ENCODE data around the gene STIM1. TPM values are rescaled to one million over a fixed set of nuclear protein-coding genes. Genes with fewer than 3 reads are reported as not detected.

The STIM1 gene
- total RNA-seq, 2 experiments from 2014 or later = 111 to 113 TPM

GRCh38 chr11:4060182-4060923 lies 204.9 kb downstream of the STIM1 start:
- ChIA-PET POLR2A (interaction anchor here (1.5 kb wide), 1 partner anchor 206 kb away, joined by 7 read pairs; the partner anchor contains the start of gene STIM1), CTCF (interaction anchor here (0.6 to 2.5 kb wide), 6 partner anchors 13 to 219 kb away, joined by 3 to 18 read pairs (median 6); partner anchors contain the start of gene STIM1)
- Mint-ChIP-seq H3K4me3 (no peak overlapping the region), H3K36me3 (ENCODE audit: low read depth) (peaks cover 61% of the 10 kb centered on the region), H3K9me3 (no peaks in the 10 kb centered on the region), H3K4me1 (peaks cover 25% of the 10 kb centered on the region), H3K27ac (no peak overlapping the region), H3K27me3 (no peaks in the 10 kb centered on the region)
- no peak for DNase-seq

GRCh38 chr11:4061700-4062099 lies 206.2 kb downstream of the STIM1 start:
- no peaks in the 10 kb centered on the region for H3K9me3 Mint-ChIP-seq
- POLR2A ChIA-PET = interaction anchor here (1.5 kb wide), 1 partner anchor 207 kb away, joined by 7 read pairs; the partner anchor contains the start of gene STIM1
- CTCF ChIA-PET = interaction anchor here (2.3 to 2.5 kb wide), 3 partner anchors 11 to 213 kb away, joined by 9 to 18 read pairs (median 10); partner anchors contain the start of gene STIM1
- H3K4me3 Mint-ChIP-seq = no peak overlapping the region
- peaks cover 28% of the 10 kb centered on the region for H3K4me1 Mint-ChIP-seq
- H3K27ac Mint-ChIP-seq = no peak overlapping the region
- H3K36me3 Mint-ChIP-seq (ENCODE audit: low read depth) = peaks cover 62% of the 10 kb centered on the region
- no peak for DNase-seq
- no peaks in the 10 kb centered on the region for H3K27me3 Mint-ChIP-seq

- no peaks in the 10 kb centered on the region for H3K9me3 Mint-ChIP-seq
- ChIA-PET CTCF (interaction anchor here (2.9 to 13.4 kb wide), 2 partner anchors 9 to 216 kb away, joined by 20 to 554 read pairs; partner anchors contain the start of genes RHOG and STIM1), POLR2A (interaction anchor here (1.1 to 3.1 kb wide), 2 partner anchors 208 to 214 kb away, joined by 3 to 26 read pairs; partner anchors contain the start of gene STIM1)
- no peaks in the 10 kb centered on the region for H3K27me3 Mint-ChIP-seq
- H3K4me1 Mint-ChIP-seq = peaks cover 26% of the 10 kb centered on the region
- H3K36me3 Mint-ChIP-seq (ENCODE audit: low read depth) = peaks cover 59% of the 10 kb centered on the region
- DNase-seq = no peak
- H3K27ac Mint-ChIP-seq = no peak overlapping the region
- no peak overlapping the region for H3K4me3 Mint-ChIP-seq
Measured at GRCh38 chr11:4063348-4063747, 207.9 kb downstream of the STIM1 start.

- Mint-ChIP-seq H3K27ac (no peak overlapping the region), H3K27me3 (no peaks in the 10 kb centered on the region), H3K36me3 (ENCODE audit: low read depth) (peaks cover 50% of the 10 kb centered on the region), H3K4me3 (no peak overlapping the region), H3K4me1 (peaks cover 35% of the 10 kb centered on the region), H3K9me3 (no peaks in the 10 kb centered on the region)
- CTCF ChIA-PET = interaction anchor here (2.9 to 13.4 kb wide), 2 partner anchors 8 to 217 kb away, joined by 20 to 554 read pairs; partner anchors contain the start of genes RHOG and STIM1
- POLR2A ChIA-PET = interaction anchor here (0.7 to 3.1 kb wide), 4 partner anchors 116 to 223 kb away, joined by 3 to 26 read pairs (median 4); partner anchors contain the start of gene STIM1
- no peak for DNase-seq
Measured at GRCh38 chr11:4064278-4064955, 209.0 kb downstream of the STIM1 start.

- Mint-ChIP-seq H3K9me3 (no peaks in the 10 kb centered on the region), H3K4me3 (no peak overlapping the region), H3K36me3 (ENCODE audit: low read depth) (peaks cover 46% of the 10 kb centered on the region), H3K4me1 (peaks cover 39% of the 10 kb centered on the region), H3K27ac (no peak overlapping the region), H3K27me3 (no peaks in the 10 kb centered on the region)
- DNase-seq = no peak
- CTCF ChIA-PET = interaction anchor here (0.6 to 13.4 kb wide), 3 partner anchors 8 to 232 kb away, joined by 4 to 554 read pairs (median 20); partner anchors contain the start of genes RHOG and STIM1
- POLR2A ChIA-PET = interaction anchor here (0.9 to 3.1 kb wide), 3 partner anchors 210 to 227 kb away, joined by 3 to 26 read pairs (median 3); partner anchors contain the start of gene STIM1
Measured at GRCh38 chr11:4065086-4065485, 209.6 kb downstream of the STIM1 start.

- Mint-ChIP-seq H3K27ac (no peak overlapping the region), H3K27me3 (no peaks in the 10 kb centered on the region), H3K4me3 (no peak overlapping the region), H3K4me1 (peaks cover 41% of the 10 kb centered on the region), H3K9me3 (no peaks in the 10 kb centered on the region), H3K36me3 (ENCODE audit: low read depth) (peaks cover 46% of the 10 kb centered on the region)
- CTCF ChIA-PET = interaction anchor here (0.6 to 13.4 kb wide), 3 partner anchors 7 to 233 kb away, joined by 4 to 554 read pairs (median 20); partner anchors contain the start of genes RHOG and STIM1
- no peak for DNase-seq
- POLR2A ChIA-PET = interaction anchor here (0.9 to 3.1 kb wide), 4 partner anchors 206 to 228 kb away, joined by 3 to 26 read pairs (median 4); partner anchors contain the start of gene STIM1
Measured at GRCh38 chr11:4065601-4066377, 210.3 kb downstream of the STIM1 start.

- Mint-ChIP-seq H3K4me1 (peaks cover 43% of the 10 kb centered on the region), H3K4me3 (no peak overlapping the region), H3K9me3 (no peaks in the 10 kb centered on the region), H3K36me3 (ENCODE audit: low read depth) (peaks cover 40% of the 10 kb centered on the region), H3K27ac (no peak overlapping the region), H3K27me3 (no peaks in the 10 kb centered on the region)
- CTCF ChIA-PET = interaction anchor here (13.4 kb wide), 1 partner anchor 220 kb away, joined by 554 read pairs; the partner anchor contains the start of genes RHOG and STIM1
- no peak for DNase-seq
- POLR2A ChIA-PET = interaction anchor here (1.0 to 9.3 kb wide), 2 partner anchors 213 to 225 kb away, joined by 3 to 108 read pairs; partner anchors contain the start of gene STIM1
Measured at GRCh38 chr11:4066910-4067309, 211.4 kb downstream of the STIM1 start.

- no peak overlapping the region for H3K4me3 Mint-ChIP-seq
- DNase-seq = no peak
- peaks cover 50% of the 10 kb centered on the region for H3K4me1 Mint-ChIP-seq
- no peaks in the 10 kb centered on the region for H3K27me3 Mint-ChIP-seq
- ChIA-PET POLR2A (interaction anchor here (0.9 to 9.3 kb wide), 3 partner anchors 215 to 232 kb away, joined by 3 to 108 read pairs (median 4); partner anchors contain the start of genes RHOG and STIM1), CTCF (interaction anchor here (13.4 kb wide), 1 partner anchor 222 kb away, joined by 554 read pairs; the partner anchor contains the start of genes RHOG and STIM1)
- H3K9me3 Mint-ChIP-seq = no peaks in the 10 kb centered on the region
- H3K36me3 Mint-ChIP-seq (ENCODE audit: low read depth) = peaks cover 44% of the 10 kb centered on the region
- H3K27ac Mint-ChIP-seq = peak overlapping the region; percentile 47
Measured at GRCh38 chr11:4068962-4069361, 213.5 kb downstream of the STIM1 start.

GRCh38 chr11:4071325-4071724 lies 215.9 kb downstream of the STIM1 start:
- Mint-ChIP-seq H3K27me3 (no peaks in the 10 kb centered on the region), H3K9me3 (no peaks in the 10 kb centered on the region), H3K36me3 (ENCODE audit: low read depth) (peaks cover 38% of the 10 kb centered on the region), H3K4me3 (no peak overlapping the region), H3K4me1 (peaks cover 39% of the 10 kb centered on the region), H3K27ac (no peak overlapping the region)
- DNase-seq = no peak
- ChIA-PET CTCF (interaction anchor here (0.7 to 13.4 kb wide), 22 partner anchors 7 to 290 kb away, joined by 3 to 554 read pairs (median 12); partner anchors contain the start of genes PGAP2, RHOG and STIM1), POLR2A (interaction anchor here (2.8 to 9.3 kb wide), 2 partner anchors 218 to 232 kb away, joined by 8 to 108 read pairs; partner anchors contain the start of gene STIM1)

- no peak overlapping the region for H3K27ac Mint-ChIP-seq
- POLR2A ChIA-PET = interaction anchor here (0.6 to 9.3 kb wide), 9 partner anchors 10 to 264 kb away, joined by 3 to 108 read pairs (median 8); partner anchors contain the start of genes PGAP2, RHOG and STIM1
- no peak for DNase-seq
Measured at GRCh38 chr11:4071914-4072313, 216.4 kb downstream of the STIM1 start.

GRCh38 chr11:4072668-4073285 lies 217.3 kb downstream of the STIM1 start:
- Mint-ChIP-seq H3K27ac (peak overlapping the region; percentile 5), H3K4me3 (no peak overlapping the region), H3K9me3 (no peaks in the 10 kb centered on the region), H3K36me3 (ENCODE audit: low read depth) (peaks cover 30% of the 10 kb centered on the region), H3K27me3 (no peaks in the 10 kb centered on the region), H3K4me1 (peaks cover 33% of the 10 kb centered on the region)
- CTCF ChIA-PET = interaction anchor here (0.5 to 13.4 kb wide), 59 partner anchors 9 to 694 kb away, joined by 3 to 554 read pairs (median 6); partner anchors contain the start of genes PGAP2, RHOG, RRM1 and STIM1
- POLR2A ChIA-PET = interaction anchor here (0.6 to 9.3 kb wide), 16 partner anchors 9 to 265 kb away, joined by 3 to 108 read pairs (median 4); partner anchors contain the start of genes PGAP2, RHOG and STIM1
- DNase-seq = peak; percentile 51

More at GRCh38 chr11:4071914-4072313, 216.4 kb downstream of the STIM1 start:
- CTCF ChIA-PET = interaction anchor here (0.6 to 13.4 kb wide), 49 partner anchors 8 to 332 kb away, joined by 3 to 554 read pairs (median 7); partner anchors contain the start of genes PGAP2, RHOG, RRM1 and STIM1
- H3K27me3 Mint-ChIP-seq = no peaks in the 10 kb centered on the region
- no peaks in the 10 kb centered on the region for H3K9me3 Mint-ChIP-seq
- no peak overlapping the region for H3K4me3 Mint-ChIP-seq
- peaks cover 34% of the 10 kb centered on the region for H3K36me3 Mint-ChIP-seq (ENCODE audit: low read depth)
- peaks cover 34% of the 10 kb centered on the region for H3K4me1 Mint-ChIP-seq

Data from activated CD4-positive, alpha-beta memory T cell treated with anti-CD3 and anti-CD28 coated beads, Interleukin-2, amount 10 ng/mL, durations not matched to agents 7 days and 5 days (primary cell).